ENCODE data around the gene DR1. TPM values are rescaled to one million over a fixed set of nuclear protein-coding genes. Genes with fewer than 3 reads are reported as not detected.
A peak's percentile ranks its signal among the peaks of the same experiment; 100 is the strongest.
"Not testable (repeated sequence)": the region's sequence is repeated elsewhere in the genome, so short reads cannot be mapped to it uniquely, and the experiment has no call there.

The DR1 gene
- total RNA-seq, 1 donor from 2014 or later = 8.7 TPM

GRCh38 chr1:93349231-93350135 lies 3.8 kb downstream of the DR1 start:
- no peak for DNase-seq (ENCODE audit: low spot score in 2 of 2)
- Histone ChIP-seq H3K4me3 (peak overlapping the region; percentile 98 to 99), H3K4me1 (peaks cover 4 to 27% of the 10 kb centered on the region in 2 donors), H3K36me3 (peaks cover 3 to 8% of the 10 kb centered on the region in 2 donors), H3K9me3 (no peaks in the 10 kb centered on the region), H3K27ac (peak overlapping the region in 1 of 2 donors; percentile 5), H3K27me3 (no peaks in the 10 kb centered on the region)
- intact Hi-C loops (cut with DNase I) = loop anchor here (5.0 to 10.0 kb wide), 5 partner anchors 42 to 1065 kb away; partner anchors contain the start of genes ABCD3, CCDC18 and TMED5
- no peak for TF ChIP-seq CTCF (IDR thresholded peaks at IDR 0.05)

GRCh38 chr1:93350322-93350721 lies 4.6 kb downstream of the DR1 start:
- Histone ChIP-seq H3K4me3 (peak overlapping the region in 1 of 2 donors; percentile 98), H3K4me1 (peaks cover 4 to 26% of the 10 kb centered on the region in 2 donors)
- TF ChIP-seq CTCF (IDR thresholded peaks at IDR 0.05) = no peak

GRCh38 chr1:93350875-93351274 lies 5.2 kb downstream of the DR1 start:
- Histone ChIP-seq H3K27me3 (no peaks in the 10 kb centered on the region), H3K4me3 (peak overlapping the region in 1 of 2 donors; percentile 98), H3K27ac (no peak overlapping the region), H3K9me3 (no peaks in the 10 kb centered on the region), H3K36me3 (peaks cover 11 to 19% of the 10 kb centered on the region in 2 donors), H3K4me1 (peaks cover 4 to 26% of the 10 kb centered on the region in 2 donors)
- no peak for TF ChIP-seq CTCF (IDR thresholded peaks at IDR 0.05)
- intact Hi-C loops (cut with DNase I) = no loop called here
- DNase-seq (ENCODE audit: low spot score in 2 of 2) = no peak

More at GRCh38 chr1:93350322-93350721, 4.6 kb downstream of the DR1 start:
- peaks cover 10 to 16% of the 10 kb centered on the region in 2 donors for H3K36me3 ChIP-seq
- no peaks in the 10 kb centered on the region for H3K27me3 ChIP-seq
- no peaks in the 10 kb centered on the region for H3K9me3 ChIP-seq
- intact Hi-C loops (cut with DNase I) = no loop called here
- no peak for DNase-seq (ENCODE audit: low spot score in 2 of 2)
- H3K27ac ChIP-seq = no peak overlapping the region

- not testable (repeated sequence) for H3K4me3 ChIP-seq
- peaks cover 4 to 26% of the 10 kb centered on the region in 2 donors for H3K4me1 ChIP-seq
These were observed 5.6 kb downstream of the DR1 start for GRCh38 chr1:93351346-93351745.

GRCh38 chr1:93352376-93352775 lies 6.7 kb downstream of the DR1 start:
- no peak for TF ChIP-seq CTCF (IDR thresholded peaks at IDR 0.05)
- Histone ChIP-seq H3K4me1 (peaks cover 4 to 26% of the 10 kb centered on the region in 2 donors), H3K27me3 (no peaks in the 10 kb centered on the region), H3K4me3 (no peak overlapping the region), H3K27ac (peak overlapping the region; percentile 26 to 58), H3K36me3 (peaks cover 11 to 34% of the 10 kb centered on the region in 2 donors), H3K9me3 (no peaks in the 10 kb centered on the region)
- no peak for DNase-seq (ENCODE audit: low spot score in 2 of 2)
- intact Hi-C loops (cut with DNase I) = no loop called here

More at GRCh38 chr1:93351346-93351745, 5.6 kb downstream of the DR1 start:
- H3K9me3 ChIP-seq; intact Hi-C loops (cut with DNase I); DNase-seq (ENCODE audit: low spot score in 2 of 2); H3K27ac ChIP-seq; H3K27me3 ChIP-seq: not testable (repeated sequence)
- H3K36me3 ChIP-seq = peaks cover 11 to 24% of the 10 kb centered on the region in 2 donors

- no peak overlapping the region for H3K4me3 ChIP-seq
- H3K9me3 ChIP-seq = no peaks in the 10 kb centered on the region
- TF ChIP-seq CTCF (IDR thresholded peaks at IDR 0.05) = no peak
- no peaks in the 10 kb centered on the region for H3K27me3 ChIP-seq
- peaks cover 11 to 42% of the 10 kb centered on the region in 2 donors for H3K36me3 ChIP-seq
- intact Hi-C loops (cut with DNase I) = no loop called here
- H3K27ac ChIP-seq = peak overlapping the region; percentile 41 to 58
- peaks cover 4 to 26% of the 10 kb centered on the region in 2 donors for H3K4me1 ChIP-seq
- no peak for DNase-seq (ENCODE audit: low spot score in 2 of 2)
These were observed 7.6 kb downstream of the DR1 start for GRCh38 chr1:93353286-93353685.

All from ascending aorta (tissue), 2 donors.